SK-N-MC (cell line): ENCODE measurements around the gene CCDC160.
"Not testable (repeated sequence)": the region's sequence is repeated elsewhere in the genome, so short reads cannot be mapped to it uniquely, and the experiment has no call there.

Source experiments
- DNase-seq: peaks from one replicate; pipeline ENCODE4 v3.0.0-alpha.2; 2011; ENCODE audit warnings: low read depth, low spot score
- H3K27ac ChIP-seq: fragments of 200-600 bp; sonication (generic); 2 replicates; pipeline ENCODE4 v1.5.1; 2016; ENCODE audit warnings: mixed run types
- H3K36me3 ChIP-seq: fragments of 200-600 bp; sonication (generic); 2 replicates; pipeline ENCODE4 v1.6.1; 2017; ENCODE audit warnings: antibody characterized with exemption, low read length, mixed read lengths; ENCODE audit not compliant: insufficient read depth
- H3K4me3 ChIP-seq: fragments of 200-600 bp; sonication (generic); 2 replicates; pipeline ENCODE4 v1.5.1; 2016
- H3K9ac ChIP-seq: fragments of 200-600 bp; sonication (generic); 2 replicates; pipeline ENCODE4 v1.8.0; 2017; ENCODE audit warnings: mixed run types, mixed read lengths; ENCODE audit not compliant: insufficient read length
- H3K9me3 ChIP-seq: fragments of 200-600 bp; sonication (generic); 2 replicates; pipeline ENCODE4 v1.6.1; 2017; ENCODE audit warnings: low read depth, mild to moderate bottlenecking, antibody characterized with exemption, low read length, moderate library complexity, mixed read lengths
- EZH2 ChIP-seq: fragments of 200-600 bp; sonication (generic); IDR thresholded peaks from one replicate; pipeline ENCODE4 v1.6.1; 2017; ENCODE audit warnings: antibody characterized with exemption
- FOXP2 ChIP-seq: optimal IDR thresholded peaks from 2 replicates; pipeline ENCODE3; 2011; ENCODE audit warnings: mild to moderate bottlenecking, moderate library complexity; ENCODE audit not compliant: insufficient read depth; ENCODE audit errors: extremely low read length, control extremely low read depth
- POLR2AphosphoS5 ChIP-seq: IDR thresholded peaks from 2 replicates; pipeline ENCODE4 v1.6.1; 2012; ENCODE audit warnings: mild to moderate bottlenecking, low read depth, low read length, borderline replicate concordance

The CCDC160 gene

GRCh38 chrX:134256684-134257083, 19.7 kb downstream of the CCDC160 start:
- H3K27ac ChIP-seq, result no peak overlapping the region
- no peak overlapping the region for H3K9ac ChIP-seq
- DNase-seq, result no peak
- no peak for TF ChIP-seq FOXP2
- TF ChIP-seq EZH2, result no peak
- H3K4me3 ChIP-seq, result no peak overlapping the region
- no peaks in the 10 kb centered on the region for H3K9me3 ChIP-seq
- no peaks in the 10 kb centered on the region for H3K36me3 ChIP-seq

GRCh38 chrX:134258202-134258601, 21.2 kb downstream of the CCDC160 start:
- H3K9me3 ChIP-seq, result no peaks in the 10 kb centered on the region
- no peak overlapping the region for H3K9ac ChIP-seq
- no peak for DNase-seq
- no peak overlapping the region for H3K27ac ChIP-seq
- H3K36me3 ChIP-seq, result no peaks in the 10 kb centered on the region
- no peak for TF ChIP-seq EZH2
- no peak for TF ChIP-seq POLR2AphosphoS5
- TF ChIP-seq FOXP2, result no peak
- H3K4me3 ChIP-seq, result no peak overlapping the region

GRCh38 chrX:134285934-134286333, 49.0 kb downstream of the CCDC160 start:
- not testable (repeated sequence) for H3K4me3 ChIP-seq, H3K27ac ChIP-seq, H3K36me3 ChIP-seq, DNase-seq, H3K9me3 ChIP-seq, H3K9ac ChIP-seq

GRCh38 chrX:134287346-134287745, 50.4 kb downstream of the CCDC160 start:
- DNase-seq, result no peak
- H3K36me3 ChIP-seq, result no peaks in the 10 kb centered on the region
- no peak for TF ChIP-seq EZH2
- no peak for TF ChIP-seq POLR2AphosphoS5
- TF ChIP-seq FOXP2, result no peak
- H3K4me3 ChIP-seq, result no peak overlapping the region
- no peak overlapping the region for H3K9ac ChIP-seq
- no peak overlapping the region for H3K27ac ChIP-seq
- H3K9me3 ChIP-seq, result no peaks in the 10 kb centered on the region

GRCh38 chrX:134294548-134294947, 57.6 kb downstream of the CCDC160 start:
- Histone ChIP-seq H3K36me3 (no peaks in the 10 kb centered on the region), H3K9me3 (no peaks in the 10 kb centered on the region), H3K9ac (no peak overlapping the region), H3K27ac (no peak overlapping the region), H3K4me3 (no peak overlapping the region)
- TF ChIP-seq POLR2AphosphoS5, result no peak
- TF ChIP-seq FOXP2, result no peak
- TF ChIP-seq EZH2, result no peak
- no peak for DNase-seq
